Measurements from ENCODE around the gene RIN3.

GRCh38 chr14:92521058-92521415 lies 7.5 kb downstream of the RIN3 start:
- no peak for TF ChIP-seq CTCF (IDR thresholded peaks at IDR 0.05)
- TF ChIP-seq EZH2phosphoT487 (IDR thresholded peaks at IDR 0.05), result no peak

All from neural progenitor cell (in vitro differentiated cells).